HG02763 (cell line): ENCODE measurements around the gene MORN1.

Experiments
- ATAC-seq: cut with Tn5 transposase; IDR thresholded peaks from one replicate; pipeline ENCODE4 v1.9.1; 2021; ENCODE audit warnings: mild to moderate bottlenecking, moderate library complexity; ENCODE audit not compliant: unreplicated experiment

Gene MORN1

DNA sequence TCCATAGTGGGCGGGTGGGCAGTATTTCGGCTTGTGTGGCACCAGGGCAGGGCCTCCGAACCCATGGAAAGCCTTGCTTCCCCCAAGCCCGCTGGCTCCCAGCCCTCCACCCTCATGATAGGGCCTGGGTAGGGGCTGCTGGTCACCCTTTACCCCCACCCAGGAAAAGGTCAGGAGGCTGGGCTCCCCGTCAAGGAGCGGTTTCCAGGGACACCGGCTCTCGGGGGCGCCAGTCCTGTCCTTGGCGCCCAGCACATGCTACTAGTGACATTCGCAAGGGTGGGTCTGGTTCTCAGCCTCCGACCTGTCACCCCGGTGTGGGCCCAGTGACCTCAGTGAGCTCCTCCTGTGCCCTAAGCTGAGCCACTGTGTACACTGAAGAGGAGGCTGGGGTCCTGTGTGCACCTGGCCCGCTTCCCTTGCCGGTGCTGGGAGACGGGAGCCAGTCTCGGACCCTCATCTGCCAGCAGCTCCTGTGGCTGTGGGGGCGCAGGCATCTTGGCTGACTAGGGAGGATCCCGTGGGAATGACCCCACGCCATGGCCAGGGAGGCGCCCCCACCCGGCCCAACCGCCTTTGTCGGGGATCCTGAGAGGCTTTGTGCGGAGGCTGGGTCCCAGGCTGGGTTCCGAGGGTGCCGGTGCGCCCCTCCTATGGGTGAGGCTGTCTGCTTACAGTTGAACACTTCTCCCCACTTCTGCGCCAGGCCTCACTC is 108.6 kb downstream of the MORN1 start:
- ATAC-seq = no peak

DNA sequence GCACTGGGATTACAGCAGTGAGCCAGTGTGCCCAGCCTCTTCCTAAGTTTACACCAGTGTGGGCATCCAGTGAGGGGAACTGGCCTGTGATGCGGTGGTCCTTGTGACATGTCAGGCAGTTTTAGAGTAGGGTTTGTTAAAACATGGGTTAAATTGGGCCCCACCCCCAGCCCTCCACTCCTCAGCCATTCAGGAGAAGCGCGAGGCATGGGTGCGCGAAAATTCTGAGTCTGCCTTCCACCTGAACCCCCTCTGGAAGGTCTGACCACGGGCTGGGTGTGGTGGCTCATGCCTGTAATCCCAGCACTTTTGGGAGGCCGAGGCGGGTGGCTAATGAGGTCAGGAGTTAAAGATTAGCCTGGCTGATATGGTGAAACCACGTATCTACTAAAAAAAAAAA is 111.5 kb downstream of the MORN1 start:
- no peak for ATAC-seq

DNA sequence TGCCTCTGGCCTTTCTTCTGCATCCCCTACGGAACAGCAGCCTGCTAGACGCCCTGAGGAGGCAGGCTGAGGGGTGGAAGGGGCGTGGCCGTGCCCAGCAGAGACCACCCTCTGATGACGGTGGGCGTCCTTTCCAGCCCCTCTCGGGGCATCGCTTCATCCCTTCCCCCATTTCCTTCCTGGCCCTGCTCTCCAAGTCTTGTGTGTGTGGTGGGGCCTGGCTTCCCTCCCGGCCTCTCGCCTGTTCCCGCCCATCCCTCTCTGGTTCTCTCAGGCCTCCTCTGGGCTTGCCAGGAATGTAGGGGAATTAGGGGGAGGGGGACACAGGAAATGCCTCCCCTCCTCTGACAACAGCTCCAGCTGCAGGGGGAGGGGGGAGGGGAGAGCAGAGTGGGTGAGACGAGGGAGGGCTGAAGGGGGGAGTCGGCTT is 112.1 kb downstream of the MORN1 start:
- ATAC-seq = no peak

DNA sequence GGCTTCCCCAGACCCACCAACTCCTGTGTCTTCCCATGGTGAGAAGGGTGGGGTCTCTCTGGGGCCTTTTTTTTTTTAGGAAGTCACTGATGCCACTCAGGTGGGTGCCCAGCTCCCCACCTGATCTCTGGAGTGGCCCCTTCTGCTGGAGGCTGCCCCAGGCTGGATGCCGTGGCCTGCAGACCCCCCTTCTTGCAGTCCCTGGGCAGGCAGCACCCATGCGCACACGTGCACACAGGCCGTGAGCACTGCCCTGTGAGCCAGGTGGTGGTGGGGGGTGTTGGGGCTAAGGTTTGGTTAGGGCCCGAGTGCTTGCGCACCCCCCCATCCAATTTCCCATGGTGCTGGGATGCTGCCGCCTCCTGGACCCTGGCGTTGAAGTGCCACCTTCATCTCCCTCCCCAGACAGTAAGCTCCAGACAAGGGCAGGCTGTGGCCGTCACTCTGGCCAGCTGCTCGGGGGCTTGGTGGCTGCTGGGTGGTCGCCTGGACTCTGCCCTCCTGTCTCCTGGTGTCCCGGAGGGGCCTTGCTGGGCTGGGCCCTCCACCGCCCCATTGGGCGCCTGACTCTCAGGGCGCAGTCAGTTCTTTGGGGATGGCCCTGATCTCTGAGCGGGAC is 112.7 kb downstream of the MORN1 start:
- no peak for ATAC-seq

DNA sequence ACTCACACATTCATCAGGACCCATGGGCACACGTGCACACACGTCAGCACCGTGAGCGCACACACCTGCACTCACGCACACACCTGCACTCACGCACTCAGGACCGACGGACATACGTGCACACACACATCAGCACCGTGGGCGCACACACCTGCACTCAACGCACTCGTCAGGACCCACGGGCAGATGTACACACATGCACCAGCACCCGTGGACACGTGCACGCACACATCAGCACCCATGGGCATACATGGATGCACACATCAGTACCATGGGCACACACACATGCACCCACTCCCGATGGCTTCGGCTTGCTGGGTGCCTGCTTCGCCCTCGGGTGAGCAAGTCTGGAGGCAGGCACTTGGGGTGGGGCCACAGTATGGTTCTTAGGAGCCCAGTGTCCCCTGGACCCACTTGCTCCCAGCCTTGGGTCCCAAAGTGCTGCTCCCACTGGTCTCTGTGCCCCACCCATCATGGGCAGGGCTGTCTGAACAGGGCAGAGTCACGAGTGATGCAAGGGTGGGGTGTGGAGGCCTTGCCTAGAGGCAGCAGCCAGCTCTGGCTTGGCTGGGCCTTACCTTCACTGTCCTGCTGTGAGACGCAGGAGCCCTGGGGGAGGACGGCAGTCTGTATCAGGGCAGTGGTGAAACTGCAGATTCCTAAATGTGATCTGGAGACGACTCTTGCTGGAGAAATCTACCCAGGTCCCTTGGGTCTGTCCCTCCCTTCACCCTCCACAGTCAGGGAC is 113.4 kb downstream of the MORN1 start:
- ATAC-seq = no peak

DNA sequence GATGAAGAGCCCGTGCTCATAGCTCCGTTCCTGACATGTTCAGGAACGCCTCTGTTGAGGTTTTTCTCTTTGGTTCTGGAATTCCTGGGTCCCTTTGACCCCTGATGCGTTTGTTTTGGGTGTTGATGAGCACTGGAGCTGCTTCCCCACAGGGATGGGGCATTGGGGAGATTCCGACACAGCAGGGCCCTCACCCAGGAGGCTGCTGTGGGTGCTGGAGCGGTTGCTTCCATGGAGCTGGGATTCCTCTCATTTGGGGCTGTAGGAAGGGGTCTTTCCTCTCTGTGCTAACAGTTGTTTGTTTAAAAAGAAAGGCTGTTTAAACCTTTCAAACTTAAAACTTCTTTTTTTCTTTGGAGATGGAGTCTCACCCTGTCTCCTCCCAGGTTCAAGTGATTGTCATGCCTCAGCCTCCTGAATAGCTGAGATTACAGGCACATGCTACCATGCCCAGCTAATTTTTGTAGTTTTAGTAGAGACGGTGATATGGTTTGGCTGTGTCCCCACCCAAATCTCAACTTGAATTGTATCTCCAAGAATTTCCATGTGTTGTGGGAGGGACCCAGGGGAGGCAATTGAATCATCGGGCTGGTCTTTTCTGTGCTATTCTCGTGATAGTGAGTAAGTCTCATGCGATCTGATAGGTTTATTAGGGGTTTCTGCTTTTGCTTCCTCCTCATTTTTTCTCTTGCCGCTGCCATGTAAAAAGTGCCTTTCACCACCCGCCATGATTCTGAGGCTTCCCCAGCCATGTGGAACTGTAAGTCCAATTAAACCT is 114.4 kb downstream of the MORN1 start:
- no peak for ATAC-seq

DNA sequence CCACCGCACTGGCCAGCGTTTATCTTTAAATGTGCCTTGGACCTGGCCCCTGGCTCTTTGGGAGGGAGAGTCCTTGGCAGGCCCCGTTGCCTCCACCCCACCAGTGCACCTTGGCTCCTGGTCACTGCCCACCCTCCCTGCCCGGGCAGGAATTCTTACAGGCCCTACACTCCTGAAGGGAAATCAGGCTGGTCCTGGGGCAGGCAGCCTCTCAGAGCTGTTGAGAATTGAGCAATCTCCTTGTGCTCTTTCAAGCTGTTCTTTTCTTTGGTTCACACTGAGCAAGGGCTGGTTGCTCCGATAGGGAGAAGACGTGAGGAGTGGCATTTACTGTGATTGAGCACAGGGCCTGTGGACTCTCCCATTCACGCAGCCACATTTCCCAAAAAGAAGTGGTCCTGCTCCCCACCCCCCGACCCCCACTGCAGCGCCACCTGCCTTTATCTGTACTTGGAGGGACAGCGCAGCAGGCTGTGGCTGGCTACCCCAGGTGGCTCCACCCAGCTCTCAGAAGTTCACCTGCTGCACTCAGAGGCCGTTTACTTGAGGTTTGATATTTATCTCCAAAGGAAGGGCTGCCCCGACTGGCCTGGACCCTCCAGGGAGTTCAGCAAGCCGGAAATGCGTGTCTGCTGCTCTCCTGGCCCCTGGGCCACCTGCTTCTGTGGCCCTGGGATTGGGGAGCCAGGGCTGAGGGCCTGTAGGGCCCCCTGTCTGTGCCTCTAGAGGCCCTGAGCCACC is 115.4 kb downstream of the MORN1 start:
- no peak for ATAC-seq

DNA sequence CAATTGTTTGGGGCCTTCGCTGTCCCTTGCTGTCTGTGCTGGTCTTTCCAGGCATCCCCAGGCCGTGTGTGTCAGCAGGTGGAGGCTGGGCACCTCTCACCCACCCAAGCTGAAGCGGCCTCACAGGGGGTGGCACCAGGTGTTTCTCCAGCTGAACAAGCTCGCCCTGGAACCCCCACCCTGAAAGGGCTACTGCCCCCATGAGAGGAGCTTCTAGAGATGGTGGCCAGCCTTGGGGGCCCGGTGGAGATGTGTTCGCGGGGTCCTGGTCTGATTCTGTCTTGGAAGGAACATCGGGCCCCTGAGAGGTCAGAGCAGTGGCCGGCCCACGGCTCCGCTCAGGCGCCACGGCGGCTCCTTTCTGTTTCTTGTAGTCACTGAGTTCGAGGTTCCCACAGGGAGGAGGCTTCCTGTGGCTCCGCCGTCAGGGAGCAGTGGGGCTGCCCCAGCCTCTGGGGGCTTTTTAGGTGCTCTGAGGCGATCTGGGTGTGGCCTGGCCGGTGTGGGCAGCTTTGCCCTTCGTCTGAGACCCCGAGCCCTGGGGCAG is 116.4 kb downstream of the MORN1 start:
- no peak for ATAC-seq

DNA sequence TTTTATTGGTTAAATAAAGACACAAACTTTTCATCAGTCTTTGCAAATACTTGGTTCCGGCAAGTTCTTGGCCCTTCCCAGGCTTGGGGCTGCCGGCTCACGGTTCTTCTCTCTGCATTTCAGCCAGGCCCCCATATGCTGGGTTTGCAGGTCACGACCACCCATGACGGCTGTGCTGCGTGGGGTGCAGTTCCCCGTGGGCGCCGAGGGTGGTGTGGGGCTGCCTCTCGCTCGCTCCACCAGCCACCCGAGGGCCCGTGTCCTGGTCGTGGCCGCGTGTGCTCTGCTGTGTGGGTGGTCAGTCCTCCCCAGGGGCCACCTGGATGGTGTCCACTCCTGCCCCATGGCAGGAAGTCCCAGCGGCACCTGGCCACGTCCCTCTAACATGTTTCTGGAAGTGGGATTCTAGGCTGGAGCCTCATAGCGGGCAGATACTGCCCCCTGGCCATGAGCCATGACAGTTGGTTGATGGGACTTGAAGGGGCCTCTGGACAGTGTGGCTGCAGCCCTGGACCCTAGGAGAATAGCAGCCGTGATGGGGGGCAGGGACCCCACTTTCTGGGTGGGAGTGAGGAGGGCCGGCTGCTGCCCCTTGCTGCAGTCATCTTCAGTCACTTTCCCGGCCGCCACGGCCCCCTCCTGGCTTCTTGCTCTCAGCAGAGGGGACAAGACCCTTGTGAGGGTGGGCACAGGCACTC is 117.0 kb downstream of the MORN1 start:
- no peak for ATAC-seq

DNA sequence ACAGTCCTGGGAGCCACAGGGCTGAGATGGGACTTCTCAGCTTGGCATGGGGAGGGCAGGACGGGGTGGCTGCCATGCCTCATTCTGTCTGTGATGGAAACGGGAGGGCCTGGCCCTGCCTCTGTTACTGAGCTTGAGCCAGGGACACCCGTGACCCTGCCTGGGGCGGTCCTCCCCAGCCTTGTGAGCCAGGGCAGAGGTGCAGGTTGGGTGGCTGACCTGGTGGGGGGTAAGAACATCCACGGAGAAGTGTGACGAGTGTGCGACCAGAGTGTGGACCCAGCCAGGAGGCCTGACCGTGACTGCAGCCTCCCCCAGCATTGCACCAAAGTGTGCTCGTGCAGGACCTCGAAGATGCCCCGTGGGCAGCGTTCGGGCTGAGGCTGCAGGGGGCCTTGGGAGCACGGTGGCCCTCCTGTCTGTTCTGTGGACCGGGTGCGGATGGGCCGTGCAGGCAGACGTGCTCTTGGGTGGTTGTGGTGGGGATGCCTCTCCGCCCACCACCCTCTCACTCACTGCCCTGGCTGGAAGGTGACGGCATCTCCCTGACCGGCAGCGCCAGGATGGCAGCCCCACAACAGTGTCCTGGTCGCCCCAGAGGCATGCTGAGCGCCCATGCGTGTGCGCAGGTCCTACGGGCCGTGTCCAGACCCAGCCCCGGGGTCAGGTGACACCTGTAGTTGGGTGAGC is 117.8 kb downstream of the MORN1 start:
- ATAC-seq = no peak

DNA sequence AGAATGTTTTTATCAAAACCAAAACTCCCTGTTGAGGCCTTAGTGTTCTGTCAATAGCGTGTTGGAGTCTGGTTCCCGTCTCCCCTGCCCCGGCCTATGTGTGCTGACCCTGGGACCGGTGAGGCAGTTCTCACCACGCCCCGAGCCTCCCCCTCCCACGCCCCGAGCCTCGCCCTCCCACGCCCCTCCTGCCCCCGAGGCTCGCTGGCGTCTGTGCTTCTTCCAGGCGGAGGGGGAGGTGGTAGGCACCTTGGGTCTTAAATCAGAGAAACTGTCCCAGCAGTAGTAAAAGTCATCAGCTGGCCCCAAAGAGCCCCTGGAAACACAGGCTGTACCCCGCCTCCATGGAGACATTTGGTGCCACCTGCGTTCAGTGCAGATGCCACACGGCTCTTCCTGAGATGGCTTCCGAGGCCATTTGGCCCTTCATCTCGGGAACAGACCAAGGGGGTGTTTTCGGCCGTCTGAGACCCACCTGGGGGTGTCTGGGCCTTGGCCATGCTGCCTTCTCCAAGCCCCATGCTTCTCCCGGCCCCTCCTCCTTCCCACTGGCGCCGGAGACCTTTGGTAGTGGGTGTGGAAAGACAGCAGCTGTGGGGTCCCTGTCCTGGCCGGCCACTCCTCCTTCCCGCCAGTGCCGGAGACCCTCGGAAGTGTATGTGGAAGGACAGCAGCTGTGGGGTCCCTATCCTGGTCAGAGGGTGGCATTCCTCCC is 118.5 kb downstream of the MORN1 start:
- ATAC-seq = no peak

DNA sequence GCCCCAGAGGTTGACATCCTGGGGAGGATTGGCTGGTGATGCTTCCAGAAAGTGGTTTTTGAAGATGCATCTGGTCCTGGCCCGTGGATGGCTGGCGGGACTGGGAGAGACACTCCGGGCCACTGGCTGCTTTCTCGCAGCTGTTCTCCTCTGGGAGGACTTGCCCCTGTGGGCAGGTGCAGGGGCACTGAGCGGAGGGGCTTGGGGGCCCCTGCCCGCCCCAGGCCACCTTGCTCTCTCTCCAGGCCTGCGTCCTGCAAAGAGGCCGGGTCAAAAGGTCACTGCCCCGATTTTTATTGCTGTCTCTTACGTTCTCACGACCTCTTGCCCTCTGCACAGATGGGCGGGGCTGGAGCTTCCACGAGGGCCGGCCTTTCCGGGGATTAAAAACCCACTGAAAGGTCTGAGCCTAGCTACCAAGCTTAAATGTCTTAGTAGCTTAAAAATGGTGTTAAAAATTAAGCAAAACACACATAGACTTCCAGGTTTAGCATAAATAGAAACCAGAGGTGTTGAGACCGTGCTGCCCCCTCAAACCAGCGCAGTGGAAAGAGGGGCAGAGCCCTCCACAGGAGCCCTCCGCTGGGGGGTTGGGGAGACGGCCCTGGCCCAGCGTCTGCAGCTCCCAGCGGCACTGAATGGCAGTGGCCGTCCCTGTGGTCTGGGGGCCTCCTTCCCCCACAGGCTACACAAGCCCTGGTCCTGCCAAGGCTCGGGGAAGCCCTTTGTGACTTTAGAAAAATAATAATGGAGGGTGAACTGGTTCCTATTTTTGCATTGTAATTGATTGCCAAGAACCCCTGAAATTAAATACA is 119.3 kb downstream of the MORN1 start:
- ATAC-seq = no peak
